GM23248 (cell line): ENCODE data around the gene MTHFR.

Source experiments
- EZH2 ChIP-seq: fragments of 200-600 bp; sonication (generic); IDR thresholded peaks from 2 replicates; pipeline ENCODE4 v1.6.1; 2018; ENCODE audit warnings: antibody characterized with exemption, mild to moderate bottlenecking; ENCODE audit not compliant: insufficient read depth, poor library complexity, severe bottlenecking
- EZH2phosphoT487 ChIP-seq: fragments of 200-600 bp; sonication (generic); IDR thresholded peaks from 2 replicates; pipeline ENCODE4 v1.6.1; 2018; ENCODE audit warnings: antibody characterized with exemption, moderate library complexity, mild to moderate bottlenecking, low read depth; ENCODE audit not compliant: insufficient read depth

DNA sequence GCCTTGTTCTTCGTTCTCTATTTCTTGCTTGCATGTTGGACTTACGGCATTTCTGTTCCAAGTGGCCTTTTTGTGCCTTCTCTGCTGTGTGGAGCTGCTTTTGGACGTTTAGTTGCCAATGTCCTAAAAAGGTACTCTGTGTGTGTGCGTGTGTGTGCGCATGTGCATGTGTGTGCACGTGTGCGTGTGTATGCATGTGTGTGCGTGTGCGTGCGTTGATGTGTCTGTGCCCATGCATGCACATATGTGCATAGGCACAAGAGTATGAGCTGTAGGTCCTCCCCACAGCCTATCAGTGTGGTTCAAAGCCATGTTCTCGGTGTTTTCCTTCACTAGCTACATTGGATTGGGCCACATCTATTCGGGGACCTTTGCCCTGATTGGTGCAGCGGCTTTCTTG lies 28.1 kb upstream of the MTHFR start:
- TF ChIP-seq EZH2 (no peak), EZH2phosphoT487 (no peak)
